Ovary (tissue), 3 donors: ENCODE data around the gene RNF133.

Experiments
- CTCF ChIP-seq, 3 donors: fragments of 450-650 bp in 2 of 3; fragments of 200-600 bp in 1 of 3; IDR thresholded peaks; one replicate each; pipeline versions ENCODE4 v1.5.1 to v1.8.0; 2016 to 2022; ENCODE audit warnings: antibody characterized with exemption in 3 of 3, mild to moderate bottlenecking in 1 of 3
- EP300 ChIP-seq: sonication (generic); formaldehyde crosslinking; IDR thresholded peaks from one replicate; pipeline ENCODE4 v1.6.1; 2017; ENCODE audit warnings: antibody characterized with exemption
- POLR2A ChIP-seq: fragments of 450-650 bp; IDR thresholded peaks from one replicate; pipeline ENCODE4 v1.6.1; 2017; ENCODE audit warnings: antibody characterized with exemption, mild to moderate bottlenecking, moderate library complexity
- donor health status: DM: no; HTN: no; CAD: no.

- TF ChIP-seq CTCF (IDR thresholded peaks at IDR 0.05) (no peak), EP300 (no peak), POLR2A (no peak)
Observed at GRCh38 chr7:122676466-122676865, 22.5 kb downstream of the RNF133 start.
